CD4-positive, alpha-beta memory T cell (primary cell): ENCODE measurements around the gene RGS9BP. TPM values are rescaled to one million over a fixed set of nuclear protein-coding genes. Genes with fewer than 3 reads are reported as not detected.

Experiments used
- CTCF ChIA-PET: fragments of 350-600 bp; sonication (Branson Sonifier 250); formaldehyde crosslinking; loops from one replicate; lab custom pipeline; 2021; ENCODE audit warnings: inconsistent platforms; ENCODE audit not compliant: partially characterized antibody; lab: Charles Lee
- POLR2A ChIA-PET: fragments of 350-600 bp; sonication (Branson Sonifier 250); formaldehyde crosslinking; loops from one replicate; lab custom pipeline; 2021; ENCODE audit not compliant: partially characterized antibody; lab: Charles Lee
- DNase-seq, 5 donors: peaks; one replicate each; pipeline versions ENCODE4 v3.0.0 to v3.0.0-alpha.2; 2020 to 2022; ENCODE audit warnings: mixed read lengths in 1 of 5
- H3K27ac ChIP-seq: one replicate; pipeline ENCODE4 v1.7.0; 2013; ENCODE audit warnings: low read depth, low read length
- H3K27me3 ChIP-seq: 2 replicates; pipeline ENCODE4 v1.7.0; 2013; ENCODE audit warnings: mild to moderate bottlenecking, low read length, moderate library complexity; ENCODE audit not compliant: insufficient read depth
- H3K36me3 ChIP-seq: 2 replicates; pipeline ENCODE4 v1.7.0; 2013; ENCODE audit warnings: mild to moderate bottlenecking, low read length, moderate library complexity; ENCODE audit not compliant: insufficient read depth
- H3K4me1 ChIP-seq: 2 replicates; pipeline ENCODE4 v1.7.0; 2013; ENCODE audit warnings: mild to moderate bottlenecking, low read length, moderate library complexity; ENCODE audit not compliant: insufficient read depth
- H3K4me3 ChIP-seq, 2 donors: one replicate each; pipeline ENCODE4 v1.7.0; 2013; ENCODE audit warnings: low read length in 2 of 2, mild to moderate bottlenecking in 1 of 2
- H3K9me3 ChIP-seq, 2 donors: one replicate each; pipeline ENCODE4 v1.7.0; 2013; ENCODE audit warnings: low read length in 2 of 2, control low read depth in 1 of 2; ENCODE audit not compliant: control insufficient read depth in 1 of 2
- H3K27ac Mint-ChIP-seq, 7 donors: one replicate each; pipeline ENCODE4 v1.8.0; 2020 to 2021; ENCODE audit warnings: mixed read lengths in 7 of 7, mild to moderate bottlenecking in 6 of 7, inconsistent platforms in 3 of 7, moderate library complexity in 3 of 7
- H3K27me3 Mint-ChIP-seq, 2 donors: one replicate each; pipeline ENCODE4 v1.8.0; 2020 to 2021; ENCODE audit warnings: mixed read lengths in 2 of 2
- H3K36me3 Mint-ChIP-seq, 2 donors: one replicate each; pipeline ENCODE4 v1.8.0; 2020 to 2021; ENCODE audit warnings: mixed read lengths in 2 of 2, inconsistent platforms in 1 of 2, mild to moderate bottlenecking in 1 of 2
- H3K4me1 Mint-ChIP-seq, 4 donors: one replicate each; pipeline ENCODE4 v1.8.0; 2020 to 2021; ENCODE audit warnings: mixed read lengths in 4 of 4, mild to moderate bottlenecking in 1 of 4
- H3K4me3 Mint-ChIP-seq, 8 donors: one replicate each; pipeline ENCODE4 v1.8.0; 2020 to 2021; ENCODE audit warnings: mixed read lengths in 8 of 8, mild to moderate bottlenecking in 7 of 8, moderate library complexity in 6 of 8, inconsistent platforms in 3 of 8
- H3K9me3 Mint-ChIP-seq, 8 donors: one replicate each; pipeline ENCODE4 v1.8.0; 2020 to 2021; ENCODE audit warnings: mixed read lengths in 8 of 8, mild to moderate bottlenecking in 5 of 8, inconsistent platforms in 3 of 8, moderate library complexity in 1 of 8
- intact Hi-C: fragments of 100-400 bp; cut with micrococcal nuclease; formaldehyde crosslinking; loops from one replicate; pipeline ENCODE4 v1.15.1; 2023
- polyA plus RNA-seq, 2 donors: library from polyadenylated mRNA; unstranded; fragments of 300-500 nt; fragmentation: Illumina TruSeq; gene quantifications; one replicate each; pipeline ENCODE4 v1.2.3, GENCODE V29; 2021
- total RNA-seq, 2 experiments: library from RNA; stranded (reverse); gene quantifications; one replicate each; pipeline ENCODE4 v1.2.3, GENCODE V29; 2021

Gene RGS9BP
- total and polyA plus RNA-seq, 4 experiments from 2014 or later = 0.08 to 0.89 (median 0.39) TPM

DNA sequence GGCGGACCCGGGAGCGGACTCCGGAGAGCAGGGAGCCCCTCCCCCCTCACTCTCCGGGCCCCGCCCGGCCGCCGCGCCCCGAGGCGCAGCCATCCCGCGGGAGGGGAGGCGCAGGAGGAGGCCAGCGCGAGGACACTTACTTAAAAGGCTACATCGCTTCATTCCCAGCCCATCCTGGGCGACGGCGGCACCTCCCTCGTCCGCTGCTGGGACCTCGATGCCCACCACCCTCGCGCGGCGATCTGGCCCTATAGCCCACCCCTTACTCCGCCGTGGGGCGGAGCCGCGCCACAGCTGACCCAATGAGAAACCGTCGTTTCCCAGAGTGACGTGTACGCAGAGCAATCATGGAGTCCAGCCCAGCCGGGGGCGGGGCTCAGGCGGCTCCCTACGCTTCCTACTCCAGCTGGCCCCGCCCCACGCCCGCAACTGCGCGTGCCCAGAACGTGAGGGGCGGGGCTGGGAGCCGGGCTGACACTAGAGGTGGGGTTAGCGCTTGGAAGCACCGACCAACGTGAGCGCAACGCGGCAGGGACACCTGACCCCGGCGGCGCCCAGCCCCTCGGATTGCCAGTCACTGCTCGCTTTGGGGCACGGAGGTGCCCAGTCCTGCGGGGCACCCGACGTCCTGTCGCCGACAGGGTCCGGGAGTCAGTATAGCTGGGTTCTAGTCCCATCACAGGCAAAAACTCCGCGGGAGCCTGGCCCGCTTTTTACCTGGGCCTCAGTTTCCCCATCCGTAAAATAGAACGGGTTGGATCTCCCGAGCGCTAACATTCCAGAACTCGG, 523 bp upstream of the RGS9BP start, which contains the start of gene ANKRD27:
TSS of gene ANKRD27 (minus strand) at position 250 of the 789 bp plus-strand sequence. CDS start 16,165 bp downstream, outside the sequence.
- peak; percentile 97 to 99 (median 98) for DNase-seq
- intact Hi-C loops = loop anchor here (1.0 to 2.0 kb wide), 8 partner anchors 16 to 502 kb away; partner anchors contain the start of genes DPY19L3, FAAP24, GPATCH1 and NUDT19
- Mint-ChIP-seq H3K4me3 (peak within 1 kb of the TSS; percentile 91 to 98 (median 96)), H3K27ac (peak within 1 kb of the TSS; percentile 77 to 95 (median 91)), H3K36me3 (peaks cover 0 to 11% of the 10 kb centered on the region in 2 donors), H3K27me3 (peaks cover 6 to 7% of the 10 kb centered on the region in 2 donors), H3K4me1 (peaks cover 22 to 52% (median 35%) of the 10 kb centered on the region in 4 donors), H3K9me3 (no peaks in the 10 kb centered on the region)
- Histone ChIP-seq H3K4me3 (peak within 1 kb of the TSS; percentile 75 to 81), H3K36me3 (no peaks in the 10 kb centered on the region), H3K4me1 (peaks cover 45% of the 10 kb centered on the region), H3K27me3 (no peaks in the 10 kb centered on the region), H3K27ac (peak within 1 kb of the TSS; percentile 68), H3K9me3 (no peaks in the 10 kb centered on the region)
- ChIA-PET POLR2A (interaction anchor here (0.9 to 6.2 kb wide), 10 partner anchors 10 to 296 kb away, joined by 3 to 73 read pairs (median 6); partner anchors contain the start of genes CEP89, FAAP24, NUDT19 and PDCD5), CTCF (interaction anchor here (0.7 to 1.8 kb wide), 4 partner anchors 16 to 147 kb away, joined by 3 to 5 read pairs (median 4); partner anchors contain the start of gene NUDT19)

DNA sequence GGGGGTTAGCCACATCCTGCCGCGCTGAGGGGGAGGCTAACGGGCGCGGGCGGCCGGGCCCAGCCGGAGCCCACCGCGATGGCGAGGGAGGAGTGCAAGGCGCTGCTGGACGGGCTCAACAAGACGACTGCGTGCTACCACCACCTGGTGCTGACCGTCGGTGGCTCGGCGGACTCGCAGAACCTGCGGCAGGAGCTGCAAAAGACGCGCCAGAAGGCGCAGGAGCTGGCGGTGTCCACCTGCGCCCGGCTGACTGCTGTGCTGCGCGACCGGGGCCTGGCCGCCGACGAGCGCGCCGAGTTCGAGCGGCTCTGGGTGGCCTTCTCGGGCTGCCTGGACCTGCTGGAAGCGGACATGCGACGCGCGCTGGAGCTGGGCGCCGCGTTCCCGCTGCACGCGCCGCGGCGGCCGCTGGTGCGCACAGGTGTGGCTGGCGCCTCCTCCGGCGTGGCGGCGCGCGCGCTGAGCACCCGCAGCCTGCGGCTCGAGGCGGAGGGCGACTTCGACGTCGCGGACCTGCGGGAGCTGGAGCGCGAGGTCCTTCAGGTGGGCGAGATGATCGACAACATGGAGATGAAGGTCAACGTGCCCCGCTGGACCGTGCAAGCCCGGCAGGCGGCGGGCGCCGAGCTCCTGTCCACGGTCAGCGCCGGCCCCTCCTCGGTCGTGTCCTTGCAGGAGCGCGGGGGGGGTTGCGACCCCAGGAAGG, 692 bp downstream of the RGS9BP start:
- ChIA-PET CTCF (interaction anchor here (1.0 to 1.8 kb wide), 3 partner anchors 14 to 74 kb away, joined by 3 to 5 read pairs (median 4); no protein-coding TSS in a partner anchor), POLR2A (interaction anchor here (1.0 to 6.2 kb wide), 9 partner anchors 11 to 295 kb away, joined by 3 to 73 read pairs (median 6); partner anchors contain the start of genes CEP89, FAAP24, NUDT19 and PDCD5)
- H3K9me3 ChIP-seq = no peaks in the 10 kb centered on the region
- Mint-ChIP-seq H3K27me3 (peaks cover 6 to 7% of the 10 kb centered on the region in 2 donors), H3K4me1 (peaks cover 20 to 44% (median 29%) of the 10 kb centered on the region in 4 donors), H3K36me3 (peaks cover 0 to 11% of the 10 kb centered on the region in 2 donors), H3K9me3 (no peaks in the 10 kb centered on the region), H3K27ac (no peak overlapping the region), H3K4me3 (peak overlapping the region in 7 of 8 donors; percentile 88 to 95 (median 92))
- peak overlapping the region in 1 of 2 donors; percentile 75 for H3K4me3 ChIP-seq
- intact Hi-C loops = no loop called here
- H3K27me3 ChIP-seq = no peaks in the 10 kb centered on the region
- no peaks in the 10 kb centered on the region for H3K36me3 ChIP-seq
- DNase-seq = peak; percentile 18 to 44 (median 40)
- peak overlapping the region; percentile 64 for H3K27ac ChIP-seq
- peaks cover 38% of the 10 kb centered on the region for H3K4me1 ChIP-seq

DNA sequence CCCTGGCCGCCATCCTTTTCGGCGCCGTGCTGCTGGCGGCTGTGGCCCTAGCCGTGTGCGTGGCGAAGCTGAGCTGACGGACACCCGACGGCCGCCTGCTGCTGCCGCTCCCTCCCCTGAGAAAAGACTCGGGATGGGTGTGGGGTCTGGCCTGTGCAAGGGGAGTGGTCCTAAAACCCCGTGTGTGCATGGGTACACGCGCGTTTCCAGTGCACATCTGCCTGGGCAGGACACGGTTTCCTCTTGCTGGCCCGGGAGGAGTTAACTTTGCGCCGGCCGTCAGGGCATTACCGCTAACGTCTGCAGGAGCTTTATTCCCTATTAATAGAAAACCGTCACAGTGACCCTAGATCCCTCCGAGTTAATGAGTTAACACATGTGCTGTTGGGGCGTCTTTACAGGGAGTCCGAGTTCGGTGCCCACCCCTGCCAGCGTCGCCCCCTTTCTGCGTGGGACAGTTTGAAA, 1.3 kb downstream of the RGS9BP start:
- CTCF ChIA-PET = interaction anchor here (1.1 to 1.8 kb wide), 2 partner anchors 20 to 75 kb away, joined by 4 to 5 read pairs; no protein-coding TSS in a partner anchor

DNA sequence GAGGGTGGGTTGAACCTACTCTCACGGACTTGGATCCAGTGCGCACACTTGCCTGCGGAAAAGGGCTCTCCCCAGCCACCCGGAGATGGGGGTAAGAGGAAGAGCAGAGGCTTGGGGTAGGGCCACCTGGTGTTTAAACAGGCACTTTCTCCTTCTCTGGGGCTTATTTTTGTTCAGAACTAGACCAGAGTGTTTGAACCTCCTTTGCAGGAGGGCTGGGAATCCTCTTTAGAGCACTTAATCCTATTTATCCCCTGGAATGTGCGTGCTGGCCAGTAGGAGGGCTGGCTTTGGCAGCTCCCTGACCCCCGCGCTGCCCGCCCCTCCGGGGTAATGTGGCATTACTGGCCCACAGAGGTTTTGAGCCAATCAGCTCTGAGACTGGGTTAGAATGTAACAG, 2.0 kb downstream of the RGS9BP start:
- Histone ChIP-seq H3K27ac (no peak overlapping the region), H3K9me3 (no peaks in the 10 kb centered on the region), H3K4me3 (no peak overlapping the region), H3K27me3 (no peaks in the 10 kb centered on the region), H3K36me3 (no peaks in the 10 kb centered on the region), H3K4me1 (peaks cover 27% of the 10 kb centered on the region)
- ChIA-PET CTCF (interaction anchor here (1.0 kb wide), 1 partner anchor 14 kb away, joined by 4 read pairs; the partner anchor contains the start of gene NUDT19), POLR2A (interaction anchor here (6.2 kb wide), 1 partner anchor 13 kb away, joined by 73 read pairs; the partner anchor contains the start of gene NUDT19)
- Mint-ChIP-seq H3K27me3 (peaks cover 6 to 7% of the 10 kb centered on the region in 2 donors), H3K9me3 (no peaks in the 10 kb centered on the region), H3K4me3 (peak overlapping the region in 6 of 8 donors; percentile 3 to 84 (median 72)), H3K36me3 (peaks cover 0 to 11% of the 10 kb centered on the region in 2 donors), H3K27ac (peak overlapping the region in 2 of 7 donors; percentile 35 to 74), H3K4me1 (peaks cover 13 to 31% (median 19%) of the 10 kb centered on the region in 4 donors)
- intact Hi-C loops = no loop called here
- DNase-seq = no peak

More for the DNA sequence above, 1.3 kb downstream of the RGS9BP start:
- no peak overlapping the region for H3K27ac ChIP-seq
- Mint-ChIP-seq H3K27me3 (peaks cover 6 to 7% of the 10 kb centered on the region in 2 donors), H3K36me3 (peaks cover 0 to 11% of the 10 kb centered on the region in 2 donors), H3K4me1 (peaks cover 17 to 38% (median 24%) of the 10 kb centered on the region in 4 donors), H3K9me3 (no peaks in the 10 kb centered on the region), H3K4me3 (peak overlapping the region; percentile 57 to 84 (median 72)), H3K27ac (peak overlapping the region in 2 of 7 donors; percentile 48 to 74)
- no peaks in the 10 kb centered on the region for H3K27me3 ChIP-seq
- POLR2A ChIA-PET = interaction anchor here (1.0 to 6.2 kb wide), 3 partner anchors 14 to 96 kb away, joined by 4 to 73 read pairs (median 14); partner anchors contain the start of genes NUDT19 and PDCD5
- intact Hi-C loops = no loop called here
- no peaks in the 10 kb centered on the region for H3K9me3 ChIP-seq
- H3K4me1 ChIP-seq = peaks cover 34% of the 10 kb centered on the region
- H3K36me3 ChIP-seq = no peaks in the 10 kb centered on the region
- no peak overlapping the region for H3K4me3 ChIP-seq
- DNase-seq = no peak

DNA sequence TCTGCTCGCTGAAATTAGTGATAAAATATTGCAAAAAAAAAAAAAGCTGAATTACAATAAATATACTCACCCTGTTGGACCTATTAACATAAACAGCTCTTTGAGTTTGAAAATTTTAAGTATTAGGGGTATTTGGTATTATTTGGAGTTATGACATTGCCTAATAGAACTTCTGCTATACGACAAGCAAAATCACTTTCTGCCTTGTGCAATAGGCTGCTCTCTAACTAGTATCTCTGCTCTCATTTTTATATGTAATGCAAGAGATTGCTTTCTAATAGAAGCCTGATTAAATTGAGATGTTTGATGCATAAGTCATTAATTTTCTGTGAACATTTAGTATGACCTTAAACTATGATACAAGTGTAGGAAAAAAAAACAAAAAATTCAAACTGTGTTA, 5.3 kb downstream of the RGS9BP start:
- Histone ChIP-seq H3K36me3 (no peaks in the 10 kb centered on the region), H3K9me3 (no peaks in the 10 kb centered on the region), H3K27ac (no peak overlapping the region), H3K4me1 (peaks cover 8% of the 10 kb centered on the region), H3K4me3 (no peak overlapping the region), H3K27me3 (no peaks in the 10 kb centered on the region)
- DNase-seq = no peak
- no peak overlapping the region for H3K27ac Mint-ChIP-seq
- H3K36me3 Mint-ChIP-seq = peaks cover 0 to 1% of the 10 kb centered on the region in 2 donors
- H3K4me3 Mint-ChIP-seq = no peak overlapping the region
- intact Hi-C loops = no loop called here
- H3K9me3 Mint-ChIP-seq = no peaks in the 10 kb centered on the region
- POLR2A ChIA-PET = interaction anchor here (0.8 kb wide), 1 partner anchor 11 kb away, joined by 3 read pairs; the partner anchor contains the start of gene NUDT19
- CTCF ChIA-PET = interaction anchor here (1.6 kb wide), 1 partner anchor 12 kb away, joined by 7 read pairs; no protein-coding TSS in a partner anchor
- H3K4me1 Mint-ChIP-seq = peaks cover 0 to 7% (median 3%) of the 10 kb centered on the region in 4 donors
- H3K27me3 Mint-ChIP-seq = peaks cover 6% of the 10 kb centered on the region in 2 donors

DNA sequence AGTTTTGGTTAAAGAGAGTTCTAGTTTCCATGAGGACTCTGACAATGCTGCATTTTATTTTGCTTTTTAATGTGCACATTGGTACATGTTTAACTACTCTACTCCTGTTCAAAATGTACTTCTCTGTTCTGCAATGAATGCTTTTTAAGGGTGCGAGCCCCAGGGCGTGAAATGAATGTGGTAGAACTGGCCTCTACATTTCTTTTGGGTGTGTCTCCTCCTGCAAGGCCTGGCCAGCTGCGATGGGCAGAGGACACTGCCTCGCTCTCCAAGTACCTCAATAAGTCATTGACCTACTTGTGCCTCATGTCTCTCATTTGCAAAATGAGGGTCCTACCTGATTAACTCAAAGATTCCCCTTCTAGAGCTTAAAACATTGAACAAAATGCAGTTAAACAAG, 6.7 kb downstream of the RGS9BP start:
- Histone ChIP-seq H3K27me3 (no peaks in the 10 kb centered on the region), H3K36me3 (no peaks in the 10 kb centered on the region), H3K9me3 (no peaks in the 10 kb centered on the region), H3K4me1 (no peaks in the 10 kb centered on the region), H3K27ac (no peak overlapping the region), H3K4me3 (no peak overlapping the region)
- CTCF ChIA-PET = interaction anchor here (1.6 to 1.8 kb wide), 2 partner anchors 9 to 11 kb away, joined by 6 to 7 read pairs; partner anchors contain the start of gene NUDT19
- Mint-ChIP-seq H3K27me3 (peaks cover 2 to 4% of the 10 kb centered on the region in 2 donors), H3K9me3 (no peaks in the 10 kb centered on the region), H3K27ac (no peak overlapping the region), H3K4me1 (peaks cover 0 to 3% (median under 1%) of the 10 kb centered on the region in 4 donors), H3K4me3 (no peak overlapping the region), H3K36me3 (no peaks in the 10 kb centered on the region)
- POLR2A ChIA-PET = interaction anchor here (0.8 to 1.2 kb wide), 3 partner anchors 9 kb away, joined by 3 to 5 read pairs (median 4); partner anchors contain the start of gene NUDT19
- intact Hi-C loops = no loop called here
- DNase-seq = no peak
